ENCODE measurements around the gene OR8K1.

Gene OR8K1

DNA sequence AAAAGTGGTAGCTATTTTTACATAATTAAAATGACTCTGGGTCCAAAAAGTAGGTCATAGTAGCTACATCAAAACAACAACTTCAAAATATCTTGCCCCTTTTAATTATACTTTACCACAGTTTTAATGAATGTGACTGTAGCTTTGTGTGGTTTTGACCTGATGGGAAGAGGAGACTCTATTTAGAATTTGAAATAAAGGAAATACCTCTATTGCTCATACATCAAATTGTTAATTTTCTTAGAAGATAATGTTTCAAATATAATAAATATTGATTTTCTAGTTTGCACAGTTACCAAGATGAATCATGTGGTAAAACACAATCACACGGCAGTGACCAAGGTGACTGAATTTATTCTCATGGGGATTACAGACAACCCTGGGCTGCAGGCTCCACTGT lies at the start of gene OR8K1:
TSS of gene OR8K1 (plus strand) at position 301 of the 400 bp plus-strand sequence. CDS start at position 301, 0 bp downstream.
- no peak for DNase-seq

DNA sequence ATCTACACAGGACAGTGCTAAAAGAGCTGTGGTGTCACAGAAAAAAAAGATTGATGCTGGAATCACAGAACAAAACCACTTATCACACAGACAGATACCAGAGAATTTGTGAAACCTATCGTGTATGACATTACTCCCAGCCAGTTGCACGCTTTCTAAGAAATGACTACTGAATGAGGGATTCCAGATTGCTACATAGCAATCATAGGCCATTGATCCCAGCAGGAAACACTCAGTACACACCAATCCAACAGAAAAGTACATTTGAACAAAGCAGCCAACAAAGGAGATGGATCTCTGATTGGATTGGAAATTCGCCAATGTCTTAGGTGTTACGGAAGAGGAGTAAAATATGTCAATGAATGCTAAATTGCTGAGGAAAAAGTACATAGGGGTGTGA lies 48.9 kb upstream of the OR8K1 start:
- DNase-seq, result no peak

DNA sequence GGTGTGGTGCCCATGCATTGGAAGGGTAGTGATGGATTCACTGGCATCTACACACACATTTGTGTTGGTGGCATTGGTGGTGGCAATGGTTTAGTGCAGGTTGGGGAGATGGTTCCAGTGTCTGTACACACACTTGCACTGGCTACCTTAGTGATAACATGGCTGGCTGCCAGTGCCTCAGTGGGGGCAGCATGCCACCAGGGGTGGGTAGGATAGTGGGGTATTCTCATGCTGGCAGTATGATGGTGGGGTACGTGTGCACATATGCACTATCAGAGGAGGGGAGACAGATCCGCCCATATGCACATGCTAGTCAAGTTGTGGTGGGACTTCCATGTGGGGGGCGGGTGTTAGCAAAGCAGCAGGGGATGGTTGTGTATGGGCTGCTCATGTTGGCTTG lies 38.0 kb upstream of the OR8K1 start:
- DNase-seq, result no peak

DNA sequence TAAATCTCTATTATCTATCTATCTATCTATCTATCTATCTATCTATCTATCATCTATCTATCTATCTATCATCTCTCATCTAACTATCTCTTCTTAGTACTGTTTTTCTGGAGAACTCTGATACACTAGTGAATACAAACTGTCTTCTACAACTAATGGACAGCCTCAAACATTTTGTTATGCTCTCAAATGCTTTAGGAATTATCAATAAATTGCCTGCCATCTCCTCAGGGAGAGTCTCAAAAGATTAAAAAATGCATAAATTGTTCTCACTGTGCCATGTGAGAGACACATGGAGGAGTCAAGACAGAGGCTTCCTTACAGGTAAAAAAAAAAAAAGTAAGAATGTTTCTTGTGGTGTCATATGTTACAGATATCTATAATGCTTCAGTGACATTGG lies 31.0 kb upstream of the OR8K1 start, which contains the start of gene OR8K3:
TSS of gene OR8K3 (plus strand) at position 301 of the 400 bp plus-strand sequence. CDS start 3,163 bp downstream, outside the sequence.
- DNase-seq, result no peak

DNA sequence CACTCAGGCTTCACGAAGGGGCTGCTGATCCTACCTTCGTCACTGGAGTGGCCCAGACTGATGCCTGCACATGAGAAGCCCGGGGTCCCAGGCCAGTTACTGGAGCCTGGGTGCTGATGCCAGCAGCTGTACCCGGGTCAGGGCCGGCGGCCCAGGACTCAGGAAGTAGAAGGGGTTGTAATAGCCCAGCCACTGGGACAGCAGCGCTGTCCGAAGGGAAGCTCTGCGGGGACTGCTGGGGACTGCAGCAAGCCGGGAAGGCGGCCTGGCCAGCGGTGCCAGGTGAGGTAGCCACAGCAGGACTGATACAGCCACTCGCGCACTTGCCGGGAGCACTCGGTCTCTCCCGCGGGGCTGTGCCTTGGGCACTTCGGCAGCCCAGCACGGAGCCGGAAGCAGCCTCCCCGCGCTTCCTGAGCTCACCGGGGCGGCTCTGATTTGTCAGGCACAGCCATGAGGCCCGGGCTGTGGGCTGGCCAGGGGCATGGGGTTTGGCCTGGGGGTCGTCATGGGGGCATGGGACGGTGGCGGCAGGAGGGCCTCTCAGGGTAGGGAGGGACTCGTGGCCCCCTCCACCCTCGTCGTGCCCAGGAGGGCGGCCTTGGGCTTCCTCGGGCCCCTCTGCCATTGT lies 13.9 kb upstream of the OR8K1 start:
- no peak for DNase-seq

DNA sequence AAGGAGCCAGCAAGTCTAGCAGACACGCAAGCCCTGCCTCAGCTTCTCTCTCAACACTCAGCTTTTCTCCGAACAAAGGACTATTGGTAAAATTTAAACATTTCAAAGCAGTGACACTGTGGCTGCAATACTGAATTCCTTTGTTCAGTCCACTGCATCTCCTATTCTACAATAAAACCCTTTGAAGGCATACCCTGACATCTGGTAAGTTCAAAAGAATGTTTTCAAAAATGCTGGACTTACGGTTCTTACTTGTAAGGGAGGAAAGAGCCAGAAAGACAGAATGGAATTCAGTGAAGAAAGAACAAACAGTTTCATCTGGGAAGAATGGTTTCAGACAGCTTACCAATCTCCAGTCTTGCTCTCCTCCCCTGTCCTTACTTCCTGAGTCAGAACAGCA lies 12.7 kb upstream of the OR8K1 start:
- DNase-seq, result no peak

DNA sequence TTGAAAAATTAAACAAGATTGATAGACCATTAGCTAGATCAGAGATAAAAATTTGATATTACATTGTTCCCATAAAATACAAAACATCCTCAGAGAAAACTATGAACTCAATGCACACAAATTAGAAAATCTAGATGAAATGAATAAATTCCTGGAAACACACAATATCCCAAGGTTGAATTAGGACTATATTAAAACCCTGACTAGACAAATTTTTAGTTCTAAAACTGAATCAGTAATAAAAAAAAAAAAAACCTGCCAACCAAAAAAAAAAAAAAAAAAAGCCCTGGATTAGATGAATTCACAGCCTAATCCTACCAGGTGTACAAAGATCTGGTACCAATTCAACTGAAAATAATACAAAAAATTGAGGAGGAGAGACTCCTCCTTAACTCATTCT lies 5.5 kb upstream of the OR8K1 start:
- no peak for DNase-seq

DNA sequence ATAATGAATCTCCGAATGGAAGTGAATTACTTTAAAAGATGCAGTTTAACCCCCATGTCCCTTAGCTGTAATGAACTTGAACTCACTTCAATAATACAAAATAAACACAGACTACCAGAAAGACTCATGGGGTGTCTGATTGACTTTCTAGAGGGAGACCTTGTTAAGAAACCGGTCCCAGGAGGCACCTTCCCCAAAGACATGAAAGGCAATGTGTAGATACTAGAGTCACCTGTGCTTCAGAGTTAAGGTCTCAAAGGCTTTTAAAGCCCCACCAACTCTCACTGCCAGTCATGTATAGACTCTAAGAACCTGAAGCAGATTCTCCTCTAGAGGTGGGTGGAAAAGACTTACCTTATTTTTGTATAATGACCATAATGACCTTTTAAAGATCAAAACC lies 8.2 kb downstream of the OR8K1 start, which contains the start of gene OR8J1:
TSS of gene OR8J1 (plus strand) at position 301 of the 400 bp plus-strand sequence. CDS start 5,956 bp downstream, outside the sequence.
- DNase-seq, result no peak

DNA sequence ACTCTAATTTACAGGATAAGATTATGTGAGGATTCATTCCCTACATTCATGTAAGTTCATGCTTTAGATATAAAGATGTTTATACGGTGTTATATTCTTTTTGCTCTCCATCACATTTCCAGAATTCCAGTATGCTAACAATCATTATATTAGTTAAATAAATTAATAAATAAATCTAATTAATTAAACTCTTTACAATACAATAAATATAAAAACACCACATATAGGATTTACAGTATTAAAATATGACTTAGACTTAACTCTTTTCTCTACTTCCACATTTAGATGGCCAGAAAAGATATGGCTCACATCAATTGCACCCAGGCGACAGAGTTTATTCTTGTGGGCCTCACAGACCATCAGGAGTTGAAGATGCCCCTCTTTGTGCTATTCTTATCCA lies 29.5 kb downstream of the OR8K1 start, which contains the start of gene OR8U1:
TSS of gene OR8U1 (plus strand) at position 301 of the 400 bp plus-strand sequence. CDS start at position 301, 0 bp downstream.
- no peak for DNase-seq

DNA sequence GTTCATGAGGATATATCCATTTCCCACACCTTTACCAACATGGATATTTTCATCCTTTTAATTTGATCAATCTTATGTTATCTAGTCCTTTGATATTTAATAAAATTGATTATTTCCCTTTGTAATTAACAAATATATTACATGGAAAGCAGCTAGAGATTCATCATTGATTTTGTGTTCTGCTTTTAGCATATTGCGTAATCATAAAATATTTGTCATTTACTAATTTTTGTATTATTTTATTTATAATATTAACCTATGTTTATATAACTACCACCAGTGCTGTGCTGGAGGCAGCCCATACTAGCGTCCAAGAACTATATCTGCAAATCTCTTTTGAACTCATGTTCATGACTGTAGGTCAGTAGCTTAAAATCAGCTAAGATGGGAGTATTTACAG lies 34.3 kb downstream of the OR8K1 start:
- DNase-seq, result no peak

DNA sequence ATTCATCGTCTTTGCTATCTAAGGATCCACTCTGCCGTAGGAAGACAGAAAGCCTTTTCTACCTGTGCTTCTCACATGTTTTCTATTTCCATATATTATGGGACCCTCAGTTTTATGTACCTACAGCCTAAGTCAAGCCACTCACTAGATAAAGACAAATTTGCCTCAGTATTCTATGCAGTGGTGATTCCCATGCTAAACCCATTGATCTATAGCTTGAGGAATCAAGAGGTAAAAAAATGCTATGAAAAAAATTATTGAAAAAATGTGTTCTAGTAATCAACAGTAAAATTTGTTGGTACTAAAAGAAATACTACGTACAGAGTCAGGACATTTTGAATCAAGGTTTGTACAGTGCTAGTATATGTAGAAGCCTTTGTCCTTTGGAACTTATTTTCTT lies 48.5 kb downstream of the OR8K1 start:
- no peak for DNase-seq

DNA sequence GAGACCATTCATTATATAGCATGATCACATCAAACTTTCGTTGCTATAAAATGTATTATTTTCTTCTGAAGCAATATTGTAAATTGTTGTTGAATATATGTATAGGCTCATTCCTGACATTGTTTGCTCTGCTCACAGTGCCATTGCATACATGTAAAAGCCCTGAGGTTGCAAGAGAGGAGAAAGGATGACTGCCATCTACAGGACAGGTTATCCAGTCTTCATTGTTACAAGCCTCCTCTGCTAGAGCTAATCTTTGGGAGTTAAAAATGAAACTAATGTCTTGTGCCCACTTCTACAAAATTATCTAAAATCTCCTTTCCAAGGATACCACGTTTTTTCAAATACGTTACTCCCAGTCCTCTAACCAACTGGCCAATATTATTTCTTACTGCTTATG lies 50.2 kb downstream of the OR8K1 start:
- no peak for DNase-seq

Measured in DMS79 treated with DMSO at 0.1 percent for 48 hours (cell line).